AG10803 (cell line): ENCODE data around the gene NOX1.
"Not testable (repeated sequence)": the region's sequence is repeated elsewhere in the genome, so short reads cannot be mapped to it uniquely, and the experiment has no call there.

Experiments used
- DNase-seq: peaks from one replicate; pipeline ENCODE4 v3.0.0; 2010; ENCODE audit warnings: low read depth
- H3K4me3 ChIP-seq: 2 replicates; pipeline ENCODE4 v1.5.1; 2011; ENCODE audit warnings: mild to moderate bottlenecking, low read length, control low read depth
- TF ChIP-seq, protein P1 (sequence below): conservative IDR thresholded peaks from 2 replicates; pipeline ENCODE4 v1.5.1; 2011; ENCODE audit warnings: mild to moderate bottlenecking, low read length, control low read depth, inconsistent platforms

Gene NOX1

DNA sequence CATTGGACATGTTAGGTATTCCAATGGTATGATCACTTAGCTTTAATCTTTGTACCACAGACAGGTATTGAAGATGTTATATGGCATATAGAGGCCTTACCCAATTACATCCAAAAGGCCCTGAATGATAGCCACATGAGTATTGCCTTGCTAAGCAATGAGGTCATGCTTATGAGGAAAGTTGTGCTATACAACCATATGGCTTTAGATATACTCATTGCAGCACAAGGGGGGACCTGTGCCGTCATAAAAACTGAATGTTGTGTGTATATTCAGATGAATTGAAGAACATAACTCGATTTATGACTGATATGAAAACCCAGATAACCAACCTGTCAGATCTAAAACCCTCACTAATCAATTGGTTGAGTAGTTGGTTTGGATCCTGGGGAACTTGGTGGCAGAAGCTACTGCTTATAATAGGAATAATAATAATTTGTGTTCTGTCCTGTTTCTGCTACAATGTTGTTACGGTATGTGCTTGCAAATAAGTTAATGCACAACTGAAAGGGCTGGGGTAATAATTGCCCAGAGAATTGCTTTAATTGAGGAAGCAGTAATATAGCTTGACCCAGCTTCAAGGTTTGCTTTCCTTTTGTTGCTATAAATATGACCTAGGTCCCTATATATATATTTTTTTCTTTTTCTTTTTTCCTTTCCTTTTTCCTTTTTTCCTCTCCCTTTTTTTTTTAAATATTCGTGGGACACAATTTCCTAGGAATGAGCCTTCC, 75.5 kb downstream of the NOX1 start:
- no peak overlapping the region for H3K4me3 ChIP-seq
- no peak for DNase-seq
- TF ChIP-seq, protein P1, sequence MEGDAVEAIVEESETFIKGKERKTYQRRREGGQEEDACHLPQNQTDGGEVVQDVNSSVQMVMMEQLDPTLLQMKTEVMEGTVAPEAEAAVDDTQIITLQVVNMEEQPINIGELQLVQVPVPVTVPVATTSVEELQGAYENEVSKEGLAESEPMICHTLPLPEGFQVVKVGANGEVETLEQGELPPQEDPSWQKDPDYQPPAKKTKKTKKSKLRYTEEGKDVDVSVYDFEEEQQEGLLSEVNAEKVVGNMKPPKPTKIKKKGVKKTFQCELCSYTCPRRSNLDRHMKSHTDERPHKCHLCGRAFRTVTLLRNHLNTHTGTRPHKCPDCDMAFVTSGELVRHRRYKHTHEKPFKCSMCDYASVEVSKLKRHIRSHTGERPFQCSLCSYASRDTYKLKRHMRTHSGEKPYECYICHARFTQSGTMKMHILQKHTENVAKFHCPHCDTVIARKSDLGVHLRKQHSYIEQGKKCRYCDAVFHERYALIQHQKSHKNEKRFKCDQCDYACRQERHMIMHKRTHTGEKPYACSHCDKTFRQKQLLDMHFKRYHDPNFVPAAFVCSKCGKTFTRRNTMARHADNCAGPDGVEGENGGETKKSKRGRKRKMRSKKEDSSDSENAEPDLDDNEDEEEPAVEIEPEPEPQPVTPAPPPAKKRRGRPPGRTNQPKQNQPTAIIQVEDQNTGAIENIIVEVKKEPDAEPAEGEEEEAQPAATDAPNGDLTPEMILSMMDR: no peak

DNA sequence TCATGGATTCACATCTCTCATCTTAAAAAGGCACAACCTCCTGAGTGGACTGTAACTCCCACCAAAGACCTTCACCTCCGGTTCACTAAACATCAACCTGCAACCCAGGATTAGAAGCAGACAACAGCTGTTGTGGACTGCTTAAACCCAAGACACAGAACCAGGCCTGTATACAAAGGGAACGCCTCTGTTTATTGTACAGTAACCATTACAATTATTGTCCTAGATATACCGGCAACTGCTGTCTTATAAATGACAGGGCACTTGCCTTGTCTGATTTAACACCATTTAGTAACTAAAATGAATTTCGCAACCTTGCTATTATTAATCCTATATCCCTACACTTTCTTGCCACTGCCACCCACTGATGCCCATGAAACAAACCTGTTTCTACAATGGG, 76.8 kb downstream of the NOX1 start:
- no peak overlapping the region for H3K4me3 ChIP-seq
- no peak for DNase-seq
- TF ChIP-seq, protein P1: no peak

DNA sequence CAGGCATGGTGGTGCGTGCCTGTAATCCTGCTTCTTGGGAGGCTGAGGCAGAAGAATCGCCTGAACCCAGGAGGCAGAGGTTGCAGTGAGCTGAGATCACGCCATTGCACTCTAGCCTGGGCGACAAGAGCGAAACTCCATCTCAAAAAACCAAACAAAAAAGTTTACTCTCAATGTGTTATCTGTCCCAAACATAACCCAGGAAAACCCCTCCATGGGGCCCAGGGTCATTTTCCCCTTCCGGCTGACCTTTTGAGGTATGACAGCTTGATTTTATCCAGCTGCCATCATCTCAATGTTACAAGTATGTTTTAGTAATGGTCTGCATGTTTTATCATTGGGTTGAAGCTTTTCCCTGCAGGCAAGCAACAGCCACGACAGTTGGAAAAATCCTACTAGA, 77.8 kb downstream of the NOX1 start:
- not testable (repeated sequence) for DNase-seq, H3K4me3 ChIP-seq
